Retinal pigment epithelial cell (primary cell): ENCODE results near the gene CA4.
"Not testable (repeated sequence)": the region's sequence is repeated elsewhere in the genome, so short reads cannot be mapped to it uniquely, and the experiment has no call there.

Experiments used
- DNase-seq: peaks from one replicate; pipeline ENCODE4 v3.0.0-alpha.2; 2010; ENCODE audit warnings: low read depth
- H3K4me3 ChIP-seq: 2 replicates; pipeline ENCODE4 v1.5.1; 2011; ENCODE audit warnings: mild to moderate bottlenecking, low read length, control low read depth, moderate library complexity
- TF ChIP-seq, protein P1 (sequence below): conservative IDR thresholded peaks from 2 replicates; pipeline ENCODE4 v1.5.1; 2011; ENCODE audit warnings: low read depth, low read length, control low read depth, inconsistent platforms

Gene CA4

GRCh38 chr17:60173304-60173819, 23.6 kb downstream of the CA4 start:
- no peak for DNase-seq
- TF ChIP-seq, protein P1, sequence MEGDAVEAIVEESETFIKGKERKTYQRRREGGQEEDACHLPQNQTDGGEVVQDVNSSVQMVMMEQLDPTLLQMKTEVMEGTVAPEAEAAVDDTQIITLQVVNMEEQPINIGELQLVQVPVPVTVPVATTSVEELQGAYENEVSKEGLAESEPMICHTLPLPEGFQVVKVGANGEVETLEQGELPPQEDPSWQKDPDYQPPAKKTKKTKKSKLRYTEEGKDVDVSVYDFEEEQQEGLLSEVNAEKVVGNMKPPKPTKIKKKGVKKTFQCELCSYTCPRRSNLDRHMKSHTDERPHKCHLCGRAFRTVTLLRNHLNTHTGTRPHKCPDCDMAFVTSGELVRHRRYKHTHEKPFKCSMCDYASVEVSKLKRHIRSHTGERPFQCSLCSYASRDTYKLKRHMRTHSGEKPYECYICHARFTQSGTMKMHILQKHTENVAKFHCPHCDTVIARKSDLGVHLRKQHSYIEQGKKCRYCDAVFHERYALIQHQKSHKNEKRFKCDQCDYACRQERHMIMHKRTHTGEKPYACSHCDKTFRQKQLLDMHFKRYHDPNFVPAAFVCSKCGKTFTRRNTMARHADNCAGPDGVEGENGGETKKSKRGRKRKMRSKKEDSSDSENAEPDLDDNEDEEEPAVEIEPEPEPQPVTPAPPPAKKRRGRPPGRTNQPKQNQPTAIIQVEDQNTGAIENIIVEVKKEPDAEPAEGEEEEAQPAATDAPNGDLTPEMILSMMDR = no peak
- H3K4me3 ChIP-seq = no peak overlapping the region

GRCh38 chr17:60174035-60174434, 24.3 kb downstream of the CA4 start:
- TF ChIP-seq, protein P1 = no peak
- no peak overlapping the region for H3K4me3 ChIP-seq
- no peak for DNase-seq

DNA sequence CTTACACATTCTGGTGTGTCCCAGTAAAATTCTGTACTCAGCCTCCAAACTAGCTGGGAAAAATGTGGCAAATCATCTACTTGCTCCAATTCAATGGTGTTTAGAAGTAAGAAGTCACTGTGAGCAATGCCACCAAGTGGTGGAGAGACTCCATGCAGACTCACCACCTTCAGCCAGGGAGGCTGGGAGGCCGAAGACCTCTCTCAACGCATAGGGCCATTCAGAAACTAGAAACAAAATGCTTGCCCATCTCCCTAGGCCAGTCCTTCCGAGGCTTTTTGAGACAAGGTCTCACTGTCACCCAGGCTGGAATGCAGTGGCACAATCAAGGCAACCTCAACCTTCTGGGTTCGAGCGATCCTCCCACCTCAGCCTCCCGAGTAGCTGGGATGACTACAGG, 25.0 kb downstream of the CA4 start:
- H3K4me3 ChIP-seq, DNase-seq: not testable (repeated sequence)
- TF ChIP-seq, protein P1 = peak; percentile 31

GRCh38 chr17:60176763-60177162, 27.0 kb downstream of the CA4 start:
- H3K4me3 ChIP-seq, DNase-seq: not testable (repeated sequence)

DNA sequence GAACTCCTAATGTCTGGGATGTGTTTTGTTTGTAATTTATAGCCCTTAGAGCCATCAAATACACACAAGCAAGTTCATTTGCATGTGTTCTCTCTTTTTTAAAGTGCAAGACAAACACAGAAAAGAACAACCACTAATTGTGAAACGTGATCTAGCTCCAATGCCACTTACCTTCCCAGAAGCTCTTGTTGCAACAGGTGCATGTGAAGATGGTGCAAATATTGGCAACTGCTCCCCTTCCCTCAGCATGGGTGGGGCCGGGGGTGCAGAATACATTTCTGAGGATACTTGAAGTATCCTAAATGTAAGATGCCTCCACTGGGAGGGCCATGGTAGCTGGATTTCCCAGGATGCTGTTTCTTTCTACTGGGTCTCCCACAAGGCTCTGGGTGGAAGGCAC, 28.4 kb downstream of the CA4 start:
- H3K4me3 ChIP-seq = not testable (repeated sequence)

GRCh38 chr17:60180380-60180779, 30.6 kb downstream of the CA4 start:
- not testable (repeated sequence) for DNase-seq, H3K4me3 ChIP-seq

More for the DNA sequence above, 28.4 kb downstream of the CA4 start:
- DNase-seq = not testable (repeated sequence)

GRCh38 chr17:60186372-60186771, 36.6 kb downstream of the CA4 start:
- DNase-seq, H3K4me3 ChIP-seq: not testable (repeated sequence)

DNA sequence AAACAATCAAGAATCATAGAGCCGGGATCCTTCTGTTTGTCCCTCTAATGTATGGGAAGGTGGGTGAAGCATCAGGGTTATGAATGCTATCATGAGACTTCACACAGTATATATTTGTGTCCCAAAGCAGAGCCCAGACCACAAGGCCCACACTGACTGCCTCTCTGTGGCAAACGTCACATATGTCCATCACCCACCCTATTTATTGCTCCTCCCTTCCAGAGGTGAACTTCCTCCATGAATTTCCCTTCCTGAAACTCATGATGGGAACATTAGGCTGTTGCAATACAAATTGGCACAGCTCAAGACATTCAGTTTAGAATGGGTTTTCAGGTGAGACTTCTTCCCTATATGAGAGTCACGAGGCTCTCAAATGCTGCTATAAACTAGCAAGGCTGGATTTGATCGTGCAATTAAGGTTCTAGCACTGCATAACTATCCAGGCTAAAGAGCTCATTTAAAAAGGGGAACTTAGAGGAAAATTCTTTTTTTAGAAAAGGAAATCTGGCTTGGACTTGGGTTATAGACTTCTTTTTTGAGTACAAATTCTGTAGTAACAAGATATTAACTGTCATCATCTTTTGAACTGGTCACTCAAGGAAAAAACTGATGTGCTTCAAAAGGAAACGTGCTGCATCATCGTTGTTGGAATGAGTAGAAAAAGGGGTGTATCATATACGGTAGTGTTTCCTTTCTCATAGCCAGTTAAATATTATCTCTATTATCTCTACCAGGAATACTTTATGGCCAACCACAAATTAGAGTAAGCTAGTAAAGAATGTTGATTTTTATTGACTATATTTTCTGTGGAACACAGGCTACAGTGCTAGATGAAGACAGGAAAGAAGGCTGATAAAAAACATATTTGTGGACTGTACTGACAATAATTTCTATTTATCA, 37.3 kb downstream of the CA4 start:
- not testable (repeated sequence) for H3K4me3 ChIP-seq, DNase-seq

DNA sequence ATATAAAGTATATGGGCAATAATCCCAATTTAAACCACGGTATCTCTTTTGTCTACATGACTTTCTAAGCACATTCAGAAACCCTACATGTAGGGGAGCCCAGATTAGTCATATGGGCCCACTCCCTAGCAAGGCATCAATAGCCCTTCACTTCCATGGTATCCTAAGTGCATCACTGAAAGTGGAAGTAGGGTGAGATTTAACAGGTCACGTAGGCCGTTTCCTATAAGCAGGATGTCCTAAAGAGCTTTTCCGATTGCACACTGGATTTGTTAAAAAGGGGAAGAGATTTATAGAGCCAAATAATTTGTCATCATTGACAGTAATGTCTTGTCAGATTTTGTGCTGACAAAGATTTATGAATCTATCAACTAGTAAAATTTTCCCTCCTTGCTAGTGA, 39.0 kb downstream of the CA4 start:
- TF ChIP-seq, protein P1 = no peak
- no peak overlapping the region for H3K4me3 ChIP-seq
- DNase-seq = no peak

- DNase-seq, H3K4me3 ChIP-seq: not testable (repeated sequence)
Observed at GRCh38 chr17:60190032-60190431, 40.3 kb downstream of the CA4 start.

- DNase-seq, H3K4me3 ChIP-seq: not testable (repeated sequence)
Observed at GRCh38 chr17:60193032-60193431, 43.3 kb downstream of the CA4 start.
